SJCRH30 (cell line): ENCODE measurements around the gene MSRB1. TPM values are rescaled to one million over a fixed set of nuclear protein-coding genes. Genes with fewer than 3 reads are reported as not detected.

Experiments
- DNase-seq, 2 experiments: peaks; one replicate each; pipeline ENCODE4 v3.0.0-alpha.2; 2015 to 2020
- H3K27ac ChIP-seq: fragments of 250-450 bp; sonication (Bioruptor Pico); 2 replicates; pipeline ENCODE4 v1.5.1; 2020; ENCODE audit warnings: mild to moderate bottlenecking, moderate library complexity
- H3K27me3 ChIP-seq: fragments of 250-450 bp; sonication (Bioruptor Pico); 2 replicates; pipeline ENCODE4 v1.5.1; 2020; ENCODE audit warnings: mild to moderate bottlenecking, moderate library complexity
- H3K36me3 ChIP-seq: fragments of 250-450 bp; sonication (Bioruptor Pico); 2 replicates; pipeline ENCODE4 v1.5.1; 2020; ENCODE audit warnings: mild to moderate bottlenecking, moderate library complexity
- H3K4me1 ChIP-seq: fragments of 250-450 bp; sonication (Bioruptor Pico); 2 replicates; pipeline ENCODE4 v1.5.1; 2020; ENCODE audit warnings: mild to moderate bottlenecking, moderate library complexity
- H3K4me3 ChIP-seq: fragments of 250-450 bp; sonication (Bioruptor Pico); 2 replicates; pipeline ENCODE4 v1.5.1; 2020; ENCODE audit warnings: mild to moderate bottlenecking, moderate library complexity
- H3K9me3 ChIP-seq: fragments of 250-450 bp; sonication (Bioruptor Pico); replicated peaks from 2 replicates; pipeline ENCODE4 v1.5.1; 2020; ENCODE audit warnings: mild to moderate bottlenecking, moderate library complexity
- total RNA-seq: library from RNA; depleted of rRNA; stranded (reverse); fragments of >200 nt; shearing (Covaris generic); gene quantifications from 2 replicates; pipeline ENCODE4 v1.2.3, GENCODE V29; 2014; rRNA removed

The MSRB1 gene, protein sequence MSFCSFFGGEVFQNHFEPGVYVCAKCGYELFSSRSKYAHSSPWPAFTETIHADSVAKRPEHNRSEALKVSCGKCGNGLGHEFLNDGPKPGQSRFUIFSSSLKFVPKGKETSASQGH
- 16.0 and 18.7 TPM in 2 replicates for total RNA-seq

GRCh38 chr16:1942810-1943726 is at the start of gene MSRB1:
MSRB1 (minus strand) TSS chr16:1943199; CDS start chr16:1943156, 43 bp downstream.
- no peaks in the 10 kb centered on the region for H3K36me3 ChIP-seq
- H3K9me3 ChIP-seq: no peaks in the 10 kb centered on the region
- H3K27ac ChIP-seq: no peak within 1 kb of the TSS
- DNase-seq: peak; percentile 100
- peak within 1 kb of the TSS; percentile 66 for H3K4me3 ChIP-seq
- no peaks in the 10 kb centered on the region for H3K27me3 ChIP-seq
- H3K4me1 ChIP-seq: no peaks in the 10 kb centered on the region; the same call in 1 of the 2 replicates

DNA sequence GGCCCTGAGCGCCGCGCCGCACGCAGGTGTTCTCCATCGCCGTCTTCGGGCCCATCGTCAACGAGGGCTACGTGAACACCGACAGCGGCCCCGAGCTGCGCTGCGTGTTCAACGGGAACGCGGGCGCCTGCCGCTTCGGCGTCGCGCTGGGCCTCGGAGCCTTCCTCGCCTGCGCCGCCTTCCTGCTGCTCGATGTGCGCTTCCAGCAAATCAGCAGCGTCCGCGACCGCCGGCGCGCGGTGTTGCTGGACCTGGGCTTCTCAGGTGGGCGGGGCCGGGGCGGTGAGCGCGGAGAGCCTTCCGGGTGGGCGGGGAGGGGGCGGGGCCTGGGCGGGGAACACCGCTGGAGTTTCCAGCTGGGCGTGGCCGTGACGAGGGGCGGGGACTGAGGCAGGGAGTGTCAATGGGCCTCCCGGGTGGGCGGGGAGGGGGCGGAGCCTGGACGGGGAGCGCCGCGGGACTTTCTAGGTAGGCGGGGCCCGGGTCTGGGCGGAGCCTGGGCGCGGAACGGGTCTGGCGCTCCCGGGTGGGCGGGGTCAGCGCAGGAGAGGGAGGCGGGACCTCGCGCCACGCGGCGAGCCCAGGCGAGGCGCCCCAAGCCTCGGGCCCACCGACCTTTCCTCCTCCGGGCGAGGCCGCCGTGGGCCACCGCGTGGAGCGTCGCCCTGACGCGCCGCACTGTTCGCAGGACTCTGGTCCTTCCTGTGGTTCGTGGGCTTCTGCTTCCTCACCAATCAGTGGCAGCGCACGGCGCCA is 49.1 kb upstream of the MSRB1 start:
- DNase-seq: no peak

GRCh38 chr16:1991588-1991947 is 48.6 kb upstream of the MSRB1 start:
- H3K4me3 ChIP-seq: no peak overlapping the region

More for the DNA sequence above, 49.1 kb upstream of the MSRB1 start:
- H3K4me3 ChIP-seq: no peak overlapping the region
- no peak overlapping the region for H3K27ac ChIP-seq
- H3K27me3 ChIP-seq: peaks cover 8% of the 10 kb centered on the region
- H3K9me3 ChIP-seq: no peaks in the 10 kb centered on the region
- H3K36me3 ChIP-seq: no peaks in the 10 kb centered on the region; the same call in 1 of the 2 replicates
- no peaks in the 10 kb centered on the region; the same call in 1 of the 2 replicates for H3K4me1 ChIP-seq

DNA sequence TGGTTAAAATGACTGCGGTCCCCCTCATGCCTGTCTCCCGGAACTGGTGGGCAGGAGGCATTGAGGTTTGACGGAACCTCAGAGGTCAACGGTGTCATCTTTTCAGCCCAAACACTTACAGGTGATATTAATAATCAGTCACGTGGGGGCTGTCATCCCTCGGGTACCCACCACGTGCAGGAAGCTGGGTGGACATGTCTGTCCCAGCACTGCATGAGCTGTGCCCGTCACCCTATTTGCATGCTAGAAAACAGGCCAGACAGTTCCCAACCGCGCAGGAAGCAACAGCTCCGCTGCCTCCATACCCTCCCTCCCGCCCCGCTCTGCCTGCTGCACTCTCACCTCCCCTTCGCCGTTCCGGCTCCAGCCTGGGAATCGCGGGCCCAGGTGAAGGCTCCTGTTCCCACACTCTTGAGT is 48.1 kb upstream of the MSRB1 start:
- peaks cover 8% of the 10 kb centered on the region for H3K27me3 ChIP-seq
- DNase-seq: no peak
- no peaks in the 10 kb centered on the region for H3K36me3 ChIP-seq
- no peak overlapping the region for H3K27ac ChIP-seq
- H3K4me1 ChIP-seq: no peaks in the 10 kb centered on the region; the same call in 1 of the 2 replicates
- H3K9me3 ChIP-seq: no peaks in the 10 kb centered on the region
- no peak overlapping the region for H3K4me3 ChIP-seq

More at GRCh38 chr16:1991588-1991947, 48.6 kb upstream of the MSRB1 start:
- Histone ChIP-seq H3K27ac (no peak overlapping the region), H3K9me3 (no peaks in the 10 kb centered on the region), H3K36me3 (no peaks in the 10 kb centered on the region), H3K4me1 (no peaks in the 10 kb centered on the region; the same call in 1 of the 2 replicates), H3K27me3 (peaks cover 8% of the 10 kb centered on the region)
- DNase-seq: no peak

DNA sequence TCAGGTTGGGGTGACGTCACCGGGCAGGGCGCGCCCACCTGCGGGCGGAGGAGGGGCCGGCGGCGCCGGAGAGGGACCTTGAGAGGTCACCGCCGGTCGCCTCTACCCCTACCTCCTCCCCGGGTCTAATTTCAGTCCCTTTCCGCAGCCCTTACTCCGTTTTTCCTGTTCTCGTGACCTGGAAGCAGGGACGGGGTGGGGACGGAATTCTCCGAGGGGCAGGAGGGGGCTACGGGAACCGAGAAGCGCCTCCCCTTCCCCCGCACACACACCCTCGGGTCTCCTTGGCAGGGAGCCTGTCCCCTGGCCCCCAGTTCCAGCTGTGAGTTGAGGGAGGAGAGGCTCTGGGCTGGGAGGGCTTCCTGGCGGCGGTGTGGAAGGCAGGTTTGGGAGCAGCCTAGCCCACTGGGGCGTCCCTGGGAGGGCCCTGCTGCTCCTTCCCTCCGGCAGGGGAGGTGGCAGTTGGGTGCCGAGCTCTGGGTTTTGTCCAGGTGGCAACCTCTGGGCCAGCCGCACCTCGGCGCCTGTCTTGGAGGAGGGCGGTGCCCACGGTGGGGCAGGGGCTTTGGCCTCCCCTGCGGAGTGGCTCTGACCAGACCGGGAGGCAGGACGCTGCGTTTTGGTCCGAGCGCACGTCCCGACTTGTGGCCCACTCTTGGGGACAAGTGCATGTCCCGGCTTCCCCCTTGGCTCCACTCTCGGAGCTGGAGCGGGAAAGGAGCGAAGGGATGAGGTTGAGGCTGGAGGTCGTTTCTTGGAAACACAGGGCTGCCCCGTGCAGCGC is 47.5 kb upstream of the MSRB1 start:
- no peak overlapping the region for H3K27ac ChIP-seq
- peaks cover 8% of the 10 kb centered on the region for H3K27me3 ChIP-seq
- no peaks in the 10 kb centered on the region for H3K36me3 ChIP-seq
- no peak for DNase-seq
- peak overlapping the region; percentile 49 for H3K4me3 ChIP-seq
- H3K9me3 ChIP-seq: no peaks in the 10 kb centered on the region
- no peaks in the 10 kb centered on the region; the same call in 1 of the 2 replicates for H3K4me1 ChIP-seq

DNA sequence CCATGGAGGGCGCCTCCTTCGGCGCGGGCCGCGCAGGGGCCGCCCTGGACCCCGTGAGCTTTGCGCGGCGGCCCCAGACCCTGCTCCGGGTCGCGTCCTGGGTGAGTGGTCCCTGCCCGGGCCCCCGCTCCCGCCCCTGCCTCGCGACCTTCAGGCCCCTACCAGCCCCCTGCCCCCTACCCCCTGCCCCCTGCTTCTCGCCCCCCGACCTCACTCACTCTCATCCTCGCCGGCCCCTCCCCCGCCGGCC is 47.0 kb upstream of the MSRB1 start:
- H3K27me3 ChIP-seq: peaks cover 8% of the 10 kb centered on the region
- DNase-seq: no peak
- H3K36me3 ChIP-seq: no peaks in the 10 kb centered on the region
- no peak overlapping the region for H3K27ac ChIP-seq
- H3K4me3 ChIP-seq: peak overlapping the region; percentile 49
- H3K9me3 ChIP-seq: no peaks in the 10 kb centered on the region
- H3K4me1 ChIP-seq: no peaks in the 10 kb centered on the region; the same call in 1 of the 2 replicates

DNA sequence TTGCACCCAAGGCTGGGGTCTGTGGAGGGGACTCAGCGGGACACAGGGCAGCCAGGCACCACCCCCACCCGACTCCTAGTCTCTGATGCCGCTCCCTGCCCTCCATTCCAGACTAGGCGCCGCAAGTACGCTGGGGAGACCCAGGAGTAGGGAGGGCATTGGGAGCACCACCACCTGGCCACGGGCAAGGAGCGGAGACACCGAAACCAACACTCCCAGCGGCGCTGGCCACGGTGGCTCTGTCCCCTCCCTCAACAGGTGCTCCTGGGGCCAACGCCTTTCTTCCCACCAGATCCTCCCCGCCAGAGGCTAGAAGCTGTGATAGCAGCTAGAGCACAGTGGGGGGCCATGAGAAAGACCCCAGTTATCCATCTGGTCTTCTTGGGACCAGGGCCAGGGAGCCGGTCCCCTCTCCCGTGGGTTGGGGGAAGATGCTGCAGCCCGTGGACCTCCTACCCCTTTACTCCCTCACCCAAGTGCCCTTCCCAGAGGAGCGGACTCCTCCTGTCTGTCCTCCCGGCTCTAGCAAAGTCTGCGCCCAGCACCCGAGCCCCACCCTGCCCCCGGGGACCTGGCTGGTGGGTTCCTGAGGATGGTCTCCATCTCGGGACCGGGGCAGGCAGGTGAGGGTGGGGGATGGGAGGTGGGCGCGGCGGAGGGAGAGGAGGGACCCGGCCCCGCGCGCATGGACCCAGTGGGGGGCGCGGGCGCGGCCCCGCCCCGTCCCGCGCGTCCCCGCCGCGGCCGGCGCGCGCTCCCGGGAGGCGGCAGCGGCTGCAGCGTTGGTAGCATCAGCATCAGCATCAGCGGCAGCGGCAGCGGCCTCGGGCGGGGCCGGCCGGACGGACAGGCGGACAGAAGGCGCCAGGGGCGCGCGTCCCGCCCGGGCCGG is 46.5 kb upstream of the MSRB1 start, which contains the start of gene SYNGR3:
Gene SYNGR3 (plus strand): TSS at position 762 of the 892 bp plus-strand sequence. CDS start 133 bp downstream, outside the sequence.
- no peaks in the 10 kb centered on the region for H3K36me3 ChIP-seq
- peaks cover 8% of the 10 kb centered on the region for H3K27me3 ChIP-seq
- no peak within 1 kb of the TSS for H3K27ac ChIP-seq
- H3K9me3 ChIP-seq: no peaks in the 10 kb centered on the region
- no peak for DNase-seq
- peak within 1 kb of the TSS; percentile 49 for H3K4me3 ChIP-seq
- H3K4me1 ChIP-seq: no peaks in the 10 kb centered on the region; the same call in 1 of the 2 replicates

DNA sequence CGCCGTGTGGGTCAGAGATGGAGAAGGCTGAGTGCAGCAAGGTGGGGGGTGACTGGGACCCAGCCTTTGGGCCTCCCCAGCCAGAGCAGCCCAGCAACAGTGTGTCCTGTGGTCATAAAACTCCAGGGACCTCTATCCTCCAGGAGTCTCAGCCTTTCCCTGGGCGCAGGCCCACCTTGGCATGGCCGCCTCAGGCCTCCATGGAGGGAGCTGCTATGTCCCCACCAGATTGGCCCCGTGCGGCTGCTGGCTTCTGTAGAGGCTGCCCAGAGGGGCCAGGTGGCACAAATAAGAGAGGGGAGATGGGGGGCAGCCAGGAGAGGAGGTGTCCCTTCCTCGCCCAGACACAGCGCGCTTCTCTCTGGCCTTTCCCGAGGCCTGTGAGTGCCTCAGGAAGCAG is 44.2 kb upstream of the MSRB1 start:
- Histone ChIP-seq H3K9me3 (no peaks in the 10 kb centered on the region), H3K36me3 (no peaks in the 10 kb centered on the region), H3K4me1 (peaks cover 12% of the 10 kb centered on the region), H3K4me3 (no peak overlapping the region), H3K27me3 (peaks cover 8% of the 10 kb centered on the region), H3K27ac (no peak overlapping the region)
- no peak for DNase-seq

DNA sequence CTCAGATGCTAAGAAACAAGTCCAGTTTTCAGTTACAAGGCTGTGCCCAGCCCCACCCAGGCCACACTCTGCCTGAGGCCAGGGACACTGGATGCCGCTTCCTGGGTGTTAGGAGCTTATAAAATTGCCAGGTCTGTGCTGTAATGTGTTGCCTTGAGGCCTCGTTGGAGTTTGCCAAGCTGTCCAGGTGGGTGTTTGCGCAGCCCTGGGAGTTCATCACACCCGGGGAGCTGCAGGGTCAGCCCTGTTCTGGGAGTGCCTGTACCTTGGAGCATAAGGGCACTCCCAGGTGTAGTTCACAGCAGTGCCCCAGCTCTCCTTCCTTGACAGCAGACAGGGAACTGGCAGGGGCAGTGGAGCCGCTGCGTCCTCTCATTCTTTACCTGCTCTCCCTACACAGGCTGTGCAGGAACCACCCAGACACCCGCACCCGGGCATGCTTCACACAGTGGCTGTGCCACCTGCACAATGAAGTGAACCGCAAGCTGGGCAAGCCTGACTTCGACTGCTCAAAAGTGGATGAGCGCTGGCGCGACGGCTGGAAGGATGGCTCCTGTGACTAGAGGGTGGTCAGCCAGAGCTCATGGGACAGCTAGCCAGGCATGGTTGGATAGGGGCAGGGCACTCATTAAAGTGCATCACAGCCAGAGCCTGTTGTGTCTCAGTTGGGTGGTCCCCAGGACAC is 42.6 kb upstream of the MSRB1 start:
- H3K27me3 ChIP-seq: peaks cover 3% of the 10 kb centered on the region

DNA sequence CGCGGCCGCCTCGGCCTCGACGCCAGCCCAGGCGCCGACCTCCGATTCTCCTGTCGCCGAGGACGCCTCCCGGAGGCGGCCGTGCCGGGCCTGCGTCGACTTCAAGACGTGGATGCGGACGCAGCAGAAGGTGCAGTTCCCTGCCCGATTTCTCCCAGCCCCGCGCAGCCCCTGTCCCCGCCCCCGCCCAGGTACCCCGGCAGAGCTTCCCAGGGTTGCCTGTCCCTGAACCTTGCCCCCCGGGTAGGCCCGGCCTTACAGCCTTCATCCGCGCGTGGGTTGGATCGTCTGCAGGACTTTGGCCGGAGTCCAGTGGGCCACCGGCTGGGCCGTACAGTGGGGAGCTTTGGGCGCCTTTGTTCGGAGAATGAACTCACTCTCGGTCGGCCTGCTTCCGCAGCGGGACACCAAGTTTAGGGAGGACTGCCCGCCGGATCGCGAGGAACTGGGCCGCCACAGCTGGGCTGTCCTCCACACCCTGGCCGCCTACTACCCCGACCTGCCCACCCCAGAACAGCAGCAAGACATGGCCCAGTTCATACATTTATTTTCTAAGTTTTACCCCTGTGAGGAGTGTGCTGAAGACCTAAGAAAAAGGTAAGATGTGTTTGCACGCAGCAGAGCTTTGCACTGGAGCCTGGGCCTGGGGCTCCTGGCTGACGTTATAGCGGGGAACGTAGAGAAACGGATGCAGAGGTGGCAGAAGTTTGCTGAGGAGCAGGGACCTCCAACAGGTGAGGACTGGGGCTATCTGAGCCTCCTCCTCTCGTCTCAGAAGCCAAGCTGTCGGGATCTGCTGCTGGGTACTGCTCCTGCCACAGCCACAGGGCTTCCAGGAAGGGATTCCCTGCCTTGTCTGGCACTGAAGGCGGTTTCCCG is 41.6 kb upstream of the MSRB1 start:
- peaks cover 30% of the 10 kb centered on the region for H3K4me1 ChIP-seq
- H3K27ac ChIP-seq: peak overlapping the region; percentile 47
- H3K27me3 ChIP-seq: no peaks in the 10 kb centered on the region
- H3K36me3 ChIP-seq: peaks cover 3% of the 10 kb centered on the region; the same call in 1 of the 2 replicates
- peak; percentile 37 to 41 for DNase-seq
- H3K9me3 ChIP-seq: no peaks in the 10 kb centered on the region
- H3K4me3 ChIP-seq: peak overlapping the region; percentile 79

More for the DNA sequence above, 42.6 kb upstream of the MSRB1 start:
- peaks cover 26% of the 10 kb centered on the region for H3K4me1 ChIP-seq
- DNase-seq: no peak
- H3K27ac ChIP-seq: no peak overlapping the region
- no peaks in the 10 kb centered on the region for H3K9me3 ChIP-seq
- no peaks in the 10 kb centered on the region for H3K36me3 ChIP-seq
- H3K4me3 ChIP-seq: no peak overlapping the region

DNA sequence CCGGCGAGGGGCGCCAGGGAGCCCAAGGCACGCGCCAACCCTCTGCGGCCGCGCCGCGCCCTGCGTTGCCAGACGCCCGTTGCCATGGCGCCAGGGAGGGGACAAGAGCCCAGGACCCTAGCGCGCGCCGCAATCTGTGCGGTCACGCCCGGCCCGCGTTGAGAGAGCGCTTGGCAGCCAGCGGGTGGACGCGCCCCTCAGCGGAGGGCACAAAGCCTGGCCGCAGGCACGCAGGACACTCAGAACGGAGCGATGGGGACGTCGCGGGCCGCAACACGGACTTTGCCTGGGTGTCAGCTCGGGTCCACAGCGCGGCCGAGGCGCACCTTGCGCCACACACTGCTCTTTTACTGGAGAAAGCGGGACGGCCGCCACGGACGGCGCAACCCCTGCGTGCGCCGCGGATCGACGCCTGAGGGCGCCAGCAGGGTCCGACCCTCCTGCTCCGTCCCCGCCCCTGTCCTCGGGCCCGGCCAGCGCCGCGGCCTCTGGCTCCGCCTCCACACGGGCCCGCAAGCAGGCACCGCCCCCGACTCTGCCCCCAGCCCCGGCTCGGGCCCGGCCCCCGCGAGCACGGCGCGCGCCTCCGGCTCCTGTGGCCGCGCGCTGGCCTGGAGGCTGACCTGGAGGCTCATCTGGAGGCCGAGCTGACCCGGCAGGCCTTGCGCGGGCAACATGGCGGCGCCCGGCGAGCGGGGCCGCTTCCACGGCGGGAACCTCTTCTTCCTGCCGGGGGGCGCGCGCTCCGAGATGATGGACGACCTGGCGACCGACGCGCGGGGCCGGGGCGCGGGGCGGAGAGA is 40.7 kb upstream of the MSRB1 start, which contains the start of gene GFER:
Gene GFER (plus strand): TSS at position 650 of the 803 bp plus-strand sequence. CDS start 26 bp downstream, at position 676.
- Histone ChIP-seq H3K27me3 (no peaks in the 10 kb centered on the region), H3K4me1 (peaks cover 30% of the 10 kb centered on the region), H3K36me3 (peaks cover 7% of the 10 kb centered on the region), H3K9me3 (no peaks in the 10 kb centered on the region), H3K4me3 (peak within 1 kb of the TSS; percentile 79), H3K27ac (peak within 1 kb of the TSS; percentile 52)
- peak; percentile 90 to 91 for DNase-seq
